ENCODE results near the gene PHF12. TPM values are rescaled to one million over a fixed set of nuclear protein-coding genes. Genes with fewer than 3 reads are reported as not detected.

PHF12 gene
- total RNA-seq, 3 donors from 2014 or later (not counting 1 experiment from before 2014, with no cell fraction given): 163 to 177 (median 171) TPM

GRCh38 chr17:28959471-28959871 lies 8.2 kb upstream of the PHF12 start:
- no peak for TF ChIP-seq CTCF (IDR thresholded peaks at IDR 0.05)
- H3K4me3 ChIP-seq (ENCODE audit: low read length): no peak overlapping the region
- H3K27me3 ChIP-seq (ENCODE audit: control insufficient read depth, insufficient read depth, low read length): no peaks in the 10 kb centered on the region
- H3K9me3 Mint-ChIP-seq: no peaks in the 10 kb centered on the region
- ATAC-seq (no peak), DNase-seq (no peak)
- H3K27me3 Mint-ChIP-seq (ENCODE audit: low read depth in 2 of 2): peaks cover 12 to 14% of the 10 kb centered on the region in 2 donors
- H3K27ac Mint-ChIP-seq: no peak overlapping the region
- no peaks in the 10 kb centered on the region for H3K9me3 ChIP-seq (ENCODE audit: control insufficient read depth, insufficient read depth, low read length)
- 94% methylated on average over 9 of the region's 9 CpGs for WGBS (ENCODE audit: insufficient coverage)
- H3K36me3 Mint-ChIP-seq: no peaks in the 10 kb centered on the region
- no peak overlapping the region for H3K27ac ChIP-seq (ENCODE audit: low read length)
- no peaks in the 10 kb centered on the region for H3K36me3 ChIP-seq (ENCODE audit: control insufficient read depth, insufficient read depth, low read length)
- H3K4me1 ChIP-seq (ENCODE audit: control insufficient read depth, insufficient read depth, low read length): no peaks in the 10 kb centered on the region
- no peak overlapping the region for H3K4me3 Mint-ChIP-seq
- intact Hi-C loops (cut with micrococcal nuclease): no loop called here
- H3K4me1 Mint-ChIP-seq: no peaks in the 10 kb centered on the region

- no peak for TF ChIP-seq CTCF (IDR thresholded peaks at IDR 0.05)
- no peak overlapping the region for H3K4me3 ChIP-seq (ENCODE audit: low read length)
- H3K27me3 Mint-ChIP-seq (ENCODE audit: low read depth in 2 of 2): peaks cover 10 to 13% of the 10 kb centered on the region in 2 donors
- no peaks in the 10 kb centered on the region for H3K9me3 Mint-ChIP-seq
- H3K27ac ChIP-seq (ENCODE audit: low read length): no peak overlapping the region
- no peaks in the 10 kb centered on the region for H3K4me1 ChIP-seq (ENCODE audit: control insufficient read depth, insufficient read depth, low read length)
- intact Hi-C loops (cut with micrococcal nuclease): no loop called here
- no peak overlapping the region for H3K4me3 Mint-ChIP-seq
- H3K27me3 ChIP-seq (ENCODE audit: control insufficient read depth, insufficient read depth, low read length): no peaks in the 10 kb centered on the region
- DNase-seq (no peak), ATAC-seq (no peak)
- no peaks in the 10 kb centered on the region for H3K36me3 Mint-ChIP-seq
- no peaks in the 10 kb centered on the region for H3K36me3 ChIP-seq (ENCODE audit: control insufficient read depth, insufficient read depth, low read length)
- H3K4me1 Mint-ChIP-seq: no peaks in the 10 kb centered on the region
- H3K27ac Mint-ChIP-seq: no peak overlapping the region
- 95% methylated on average over 18 of the region's 18 CpGs for WGBS (ENCODE audit: insufficient coverage)
- H3K9me3 ChIP-seq (ENCODE audit: control insufficient read depth, insufficient read depth, low read length): no peaks in the 10 kb centered on the region
Observed at GRCh38 chr17:28958820-28959455, 7.6 kb upstream of the PHF12 start.

GRCh38 chr17:28957992-28958355 lies 6.7 kb upstream of the PHF12 start:
- peaks cover under 1 to 3% of the 10 kb centered on the region in 2 donors for H3K27me3 Mint-ChIP-seq (ENCODE audit: low read depth in 2 of 2)
- ATAC-seq (no peak), DNase-seq (no peak)
- H3K4me1 ChIP-seq (ENCODE audit: control insufficient read depth, insufficient read depth, low read length): peaks cover 6% of the 10 kb centered on the region
- H3K27me3 ChIP-seq (ENCODE audit: control insufficient read depth, insufficient read depth, low read length): no peaks in the 10 kb centered on the region
- H3K4me1 Mint-ChIP-seq: no peaks in the 10 kb centered on the region
- no peaks in the 10 kb centered on the region for H3K36me3 Mint-ChIP-seq
- H3K27ac Mint-ChIP-seq: no peak overlapping the region
- H3K36me3 ChIP-seq (ENCODE audit: control insufficient read depth, insufficient read depth, low read length): no peaks in the 10 kb centered on the region
- H3K4me3 Mint-ChIP-seq: no peak overlapping the region
- H3K4me3 ChIP-seq (ENCODE audit: low read length): no peak overlapping the region
- no peaks in the 10 kb centered on the region for H3K9me3 ChIP-seq (ENCODE audit: control insufficient read depth, insufficient read depth, low read length)
- TF ChIP-seq CTCF (IDR thresholded peaks at IDR 0.05): no peak
- H3K27ac ChIP-seq (ENCODE audit: low read length): no peak overlapping the region
- intact Hi-C loops (cut with micrococcal nuclease): no loop called here
- no peaks in the 10 kb centered on the region for H3K9me3 Mint-ChIP-seq
- WGBS (ENCODE audit: insufficient coverage): 97% methylated on average over 7 of the region's 7 CpGs

All from natural killer cell (primary cell).